Middle frontal gyrus (tissue), 1 donor: ENCODE results near the gene ALAS1.

ENCODE experiments used
- DNase-seq: peaks from one replicate; pipeline ENCODE4 v3.0.0-alpha.2; 2015; ENCODE audit warnings: low spot score; ENCODE audit errors: extremely low spot score

ALAS1 gene

GRCh38 chr3:52233968-52234367 is 36.0 kb downstream of the ALAS1 start:
- DNase-seq = no peak

- DNase-seq = no peak
These were observed 36.8 kb downstream of the ALAS1 start for GRCh38 chr3:52234516-52235447.

- no peak for DNase-seq
These were observed 38.5 kb downstream of the ALAS1 start for GRCh38 chr3:52236424-52236886.

GRCh38 chr3:52237006-52237656 is 39.2 kb downstream of the ALAS1 start:
- no peak for DNase-seq

- no peak for DNase-seq
These were observed 39.8 kb downstream of the ALAS1 start for GRCh38 chr3:52237657-52238172.

- no peak for DNase-seq
These were observed 40.3 kb downstream of the ALAS1 start for GRCh38 chr3:52238193-52238760.

- DNase-seq = peak; percentile 57
These were observed 41.1 kb downstream of the ALAS1 start, which contains the start of gene TWF2 for GRCh38 chr3:52238761-52239701. Gene TWF2 (minus strand): TSS chr3:52239158. CDS start chr3:52239016, 142 bp downstream.

- no peak for DNase-seq
These were observed 42.3 kb downstream of the ALAS1 start for GRCh38 chr3:52240059-52240885.

- DNase-seq = no peak
These were observed 43.0 kb downstream of the ALAS1 start for GRCh38 chr3:52240886-52241370.

- no peak for DNase-seq
These were observed 44.1 kb downstream of the ALAS1 start for GRCh38 chr3:52242039-52242438.

- DNase-seq = no peak
These were observed 46.0 kb downstream of the ALAS1 start for GRCh38 chr3:52243791-52244628.

- DNase-seq = no peak
These were observed 47.6 kb downstream of the ALAS1 start, which contains the start of gene PPM1M for GRCh38 chr3:52245322-52246263. Gene PPM1M (plus strand): TSS chr3:52245759. CDS start chr3:52245825, 66 bp downstream.

- no peak for DNase-seq
These were observed 48.3 kb downstream of the ALAS1 start for GRCh38 chr3:52246264-52246620.

GRCh38 chr3:52246728-52247408 is 48.9 kb downstream of the ALAS1 start:
- no peak for DNase-seq

- DNase-seq = no peak
These were observed 49.6 kb downstream of the ALAS1 start for GRCh38 chr3:52247409-52248164.

GRCh38 chr3:52248165-52248541 is 50.2 kb downstream of the ALAS1 start:
- no peak for DNase-seq
